ENCODE measurements around the gene ATP12A.

DNA sequence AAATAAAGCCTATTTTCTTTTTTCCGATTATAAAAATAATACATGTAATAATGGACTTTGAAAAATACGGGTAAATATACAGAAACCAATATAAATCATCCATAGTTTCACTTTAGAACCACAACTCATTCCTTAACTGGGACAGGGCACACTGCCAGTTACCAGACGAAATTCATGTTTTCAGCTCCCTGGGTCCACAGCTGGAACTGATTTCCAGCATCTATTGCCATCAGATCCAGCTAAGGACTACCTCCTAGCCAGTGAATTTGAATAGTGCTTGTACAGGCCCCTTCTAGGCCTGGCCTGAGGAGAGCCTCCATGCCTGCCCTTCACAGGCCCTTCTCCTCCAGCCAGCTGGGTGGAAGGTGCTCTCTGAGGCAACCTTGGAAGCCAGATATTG is 30.0 kb upstream of the ATP12A start:
- no peak for TF ChIP-seq CTCF (IDR thresholded peaks at IDR 0.05; ENCODE audit: low read length)
- no peak for TF ChIP-seq EZH2 (optimal IDR thresholded peaks at IDR 0.05; ENCODE audit: low read depth, low read length)
